HCT116 (cell line): ENCODE results near the gene CIAO2B. TPM values are rescaled to one million over a fixed set of nuclear protein-coding genes. Genes with fewer than 3 reads are reported as not detected.

Experiments used
- ATAC-seq: fragments of 200-7000 bp; cut with Tn5 transposase; 2 replicates; pipeline ENCODE4 v1.9.1; 2020; ENCODE audit warnings: mild to moderate bottlenecking, moderate library complexity
- BruUV-seq: library from RNA; stranded (reverse); fragments of 400-500 nt; replicated peaks from 2 replicates; lab custom pipeline; 2021; lab: Mats Ljungman, UMichigan
- CTCF ChIA-PET: fragments of 300-600 bp; sonication (Branson Sonifier 250); formaldehyde crosslinking; loops from one replicate; lab custom pipeline; 2021; ENCODE audit warnings: antibody characterized with exemption; lab: Charles Lee
- POLR2A ChIA-PET: fragments of 300-600, 350-600 bp; sonication (Branson Sonifier 250); formaldehyde crosslinking; loops from one replicate; lab custom pipeline; 2021; ENCODE audit warnings: antibody characterized with exemption; lab: Charles Lee
- RAD21 ChIA-PET, 2 experiments: fragments of 300-600 bp; sonication (Branson Sonifier 250); formaldehyde crosslinking; loops; one replicate each; lab custom pipeline; 2023; ENCODE audit warnings: low total read pairs in 2 of 2; ENCODE audit not compliant: uncharacterized antibody in 2 of 2, unreplicated experiment in 2 of 2, low non-redundant PET in 1 of 2; lab: Charles Lee
- DNase-seq: peaks from one replicate; pipeline ENCODE4 v3.0.0-alpha.2; 2010; ENCODE audit warnings: low read depth, low spot score
- H2AFZ ChIP-seq: fragments of 200-600 bp; shearing (Covaris generic), sonication (generic); 2 replicates; pipeline ENCODE4 v1.6.1; 2017; ENCODE audit warnings: low read depth, mixed run types, mixed read lengths, antibody characterized with exemption, low read length; ENCODE audit not compliant: poor library complexity, severe bottlenecking
- H3K27ac ChIP-seq: 2 replicates; pipeline ENCODE4 v1.5.1; 2012; ENCODE audit warnings: low read depth, low read length
- H3K27me3 ChIP-seq: fragments of 200-600 bp; sonication (generic); 2 replicates; pipeline ENCODE4 v1.6.1; 2016; ENCODE audit warnings: mixed run types, low read length, mixed read lengths; ENCODE audit not compliant: insufficient read depth
- H3K36me3 ChIP-seq, 2 experiments: fragments of 200-500 bp in 1 of 2; fragments of 200-600 bp in 1 of 2; sonication (Bioruptor generic) in 1 of 2; sonication (generic) in 1 of 2; 2 replicates each; pipeline versions ENCODE4 v1.5.1 to v1.6.1; 2014 to 2016; ENCODE audit warnings: low read length in 2 of 2, inconsistent platforms in 1 of 2, mixed read lengths in 1 of 2, mixed run types in 1 of 2; ENCODE audit not compliant: insufficient read depth in 2 of 2, control insufficient read depth in 1 of 2
- H3K4me1 ChIP-seq, 2 experiments: fragments of 200-600 bp in 1 of 2; sonication (generic) in 1 of 2; 2 replicates each; pipeline versions ENCODE4 v1.5.1 to v1.6.1; 2012 to 2017; ENCODE audit warnings: low read length in 2 of 2, inconsistent platforms in 1 of 2, mild to moderate bottlenecking in 1 of 2, mixed read lengths in 1 of 2, mixed run types in 1 of 2, moderate library complexity in 1 of 2; ENCODE audit not compliant: insufficient read depth in 2 of 2, control insufficient read depth in 1 of 2
- H3K4me2 ChIP-seq: fragments of 200-600 bp; sonication (generic); 2 replicates; pipeline ENCODE4 v1.6.1; 2017; ENCODE audit warnings: mixed run types, low read length, mixed read lengths
- H3K4me3 ChIP-seq, 2 experiments: fragments of 200-600 bp in 1 of 2; sonication (generic) in 1 of 2; replicated peaks in 1 of 2; 2 replicates each; pipeline ENCODE4 v1.5.1; 2011 to 2016; ENCODE audit warnings: low read length in 2 of 2, control low read depth in 1 of 2, low read depth in 1 of 2, mild to moderate bottlenecking in 1 of 2, mixed read lengths in 1 of 2, mixed run types in 1 of 2
- H3K79me2 ChIP-seq: fragments of 200-600 bp; sonication (generic); 2 replicates; pipeline ENCODE4 v1.6.1; 2017; ENCODE audit warnings: mild to moderate bottlenecking, mixed run types, low read length, moderate library complexity, mixed read lengths; ENCODE audit not compliant: insufficient read depth
- H3K9ac ChIP-seq: fragments of 200-600 bp; sonication (generic); 2 replicates; pipeline ENCODE4 v1.6.1; 2016; ENCODE audit warnings: low read length, mixed read lengths
- H3K9me2 ChIP-seq: fragments of 200-600 bp; sonication (generic), shearing (Covaris generic); 2 replicates; pipeline ENCODE4 v1.6.1; 2017; ENCODE audit warnings: mixed run types, mild to moderate bottlenecking, moderate library complexity; ENCODE audit not compliant: insufficient read depth
- H3K9me3 ChIP-seq, 2 experiments: fragments of 200-500 bp in 1 of 2; fragments of 200-600 bp in 1 of 2; sonication (Bioruptor generic) in 1 of 2; sonication (generic) in 1 of 2; 2 replicates each; pipeline ENCODE4 v1.6.1; 2014 to 2017; ENCODE audit warnings: low read length in 2 of 2, mixed read lengths in 2 of 2, inconsistent platforms in 1 of 2, low read depth in 1 of 2, mild to moderate bottlenecking in 1 of 2, mixed run types in 1 of 2, moderate library complexity in 1 of 2; ENCODE audit not compliant: control insufficient read depth in 1 of 2, insufficient read depth in 1 of 2
- H4K20me1 ChIP-seq: fragments of 200-600 bp; sonication (generic), shearing (Covaris generic); 2 replicates; pipeline ENCODE4 v1.6.1; 2017; ENCODE audit warnings: mixed run types, mild to moderate bottlenecking, moderate library complexity; ENCODE audit not compliant: insufficient read depth
- CBX3 ChIP-seq: IDR thresholded peaks from 2 replicates; pipeline ENCODE4 v1.6.1; 2012; ENCODE audit warnings: low read depth
- EZH2 ChIP-seq: fragments of 200-600 bp; sonication (generic); IDR thresholded peaks from 2 replicates; pipeline ENCODE4 v1.6.1; 2017; ENCODE audit warnings: antibody characterized with exemption, mixed run types
- JUND ChIP-seq: IDR thresholded peaks from 2 replicates; pipeline ENCODE4 v1.6.1; 2012
- MAX ChIP-seq: IDR thresholded peaks from 2 replicates; pipeline ENCODE4 v1.6.1; 2012
- SIN3A ChIP-seq: IDR thresholded peaks from 2 replicates; pipeline ENCODE4 v1.6.1; 2012; ENCODE audit warnings: low read depth
- TCF7L2 ChIP-seq: IDR thresholded peaks from 2 replicates; pipeline ENCODE4 v1.7.0; 2011; ENCODE audit warnings: borderline replicate concordance, inconsistent platforms; ENCODE audit not compliant: insufficient read depth, insufficient read length; ENCODE audit errors: extremely low read depth
- YY1 ChIP-seq: IDR thresholded peaks from 2 replicates; pipeline ENCODE4 v1.6.1; 2011; ENCODE audit warnings: low read length, low read depth, moderate library complexity, mild to moderate bottlenecking; ENCODE audit not compliant: insufficient replicate concordance; ENCODE audit errors: extremely low read depth
- ZFX ChIP-seq: fragments of 450-650 bp; IDR thresholded peaks from 2 replicates; pipeline ENCODE4 v1.6.1; 2017
- intact Hi-C: fragments of 100-400 bp; cut with micrococcal nuclease; formaldehyde crosslinking; loops from 2 replicates; pipeline ENCODE4 v1.10.0; 2022
- total RNA-seq: library from RNA; stranded (reverse); gene quantifications from one replicate; pipeline ENCODE4 v1.2.1, GENCODE V29; 2021; ENCODE audit not compliant: unreplicated experiment

The CIAO2B gene
- total RNA-seq, 1 experiment from 2014 or later = 113 TPM

DNA sequence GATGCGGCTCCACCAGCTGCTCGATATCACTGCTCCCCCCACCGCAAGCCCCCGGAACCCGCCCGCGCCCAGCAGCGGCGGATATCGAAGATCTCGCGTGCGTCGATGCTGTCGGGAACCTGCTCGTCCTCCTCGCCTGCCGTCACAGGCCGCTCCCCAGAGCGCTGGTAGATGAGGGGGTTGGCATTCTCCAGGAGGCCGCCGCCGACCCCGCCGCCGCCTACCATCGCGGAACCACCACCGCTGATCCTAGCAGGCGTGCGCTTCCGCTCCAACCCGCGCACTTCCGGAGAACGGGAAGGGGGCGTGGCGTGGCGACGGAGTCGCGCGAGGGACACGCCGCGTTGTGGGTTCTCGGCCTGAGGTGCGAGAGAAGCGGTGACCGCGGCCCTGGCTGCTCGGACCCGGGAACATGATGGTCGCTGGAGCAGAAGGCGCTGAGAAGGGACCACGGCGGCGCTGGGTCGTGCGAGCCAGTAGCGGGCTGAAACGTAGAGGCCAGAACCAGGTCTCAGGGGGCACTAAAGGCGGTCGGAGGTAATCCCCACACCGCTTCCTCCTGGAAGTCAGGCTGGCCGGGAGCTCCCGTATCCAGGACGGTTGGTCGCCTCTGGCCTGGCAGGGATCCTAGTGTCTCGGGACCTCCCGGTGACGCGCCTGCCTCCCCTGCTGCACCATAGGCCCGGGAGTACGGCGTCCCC is at the start of gene CIAO2B (continued):
- peak; percentile 89 for TF ChIP-seq MAX
- no peak for TF ChIP-seq CBX3
- TF ChIP-seq TCF7L2 = no peak
- TF ChIP-seq JUND = no peak
- peak; percentile 71 for TF ChIP-seq YY1
- TF ChIP-seq, all 23 proteins: peak for 8

GRCh38 chr16:66983033-66983432 is 48.8 kb upstream of the CIAO2B start:
- ChIA-PET POLR2A (no interaction called here), CTCF (no interaction called here), RAD21 (no interaction called here)
- H3K79me2 ChIP-seq = no peaks in the 10 kb centered on the region
- TF ChIP-seq SIN3A (no peak), YY1 (no peak), ZFX (no peak), EZH2 (no peak)
- no peak overlapping the region for H3K4me3 ChIP-seq
- no peak overlapping the region for H3K27ac ChIP-seq
- BruUV-seq = no TSS peak
- no peaks in the 10 kb centered on the region for H4K20me1 ChIP-seq
- H3K4me2 ChIP-seq = no peak overlapping the region
- H3K9me2 ChIP-seq = no peaks in the 10 kb centered on the region
- intact Hi-C loops = no loop called here
- no peak overlapping the region for H2AFZ ChIP-seq
- H3K9ac ChIP-seq = no peak overlapping the region
- ATAC-seq (no peak), DNase-seq (no peak)
- H3K27me3 ChIP-seq = no peaks in the 10 kb centered on the region
- peaks cover 6 to 16% of the 10 kb centered on the region in 2 experiments; a peak in 3 of 4 replicates for H3K4me1 ChIP-seq
- no peaks in the 10 kb centered on the region for H3K36me3 ChIP-seq
- H3K9me3 ChIP-seq = no peaks in the 10 kb centered on the region
